PFSK-1 (cell line): ENCODE results near the gene MRPL1.

Experiments
- FOXP2 ChIP-seq: optimal IDR thresholded peaks from 2 replicates; pipeline ENCODE3; 2011; ENCODE audit warnings: borderline replicate concordance, control low read depth, inconsistent platforms; ENCODE audit not compliant: insufficient read depth; ENCODE audit errors: extremely low read length, extremely low read depth
- POLR2AphosphoS5 ChIP-seq: IDR thresholded peaks from 2 replicates; pipeline ENCODE4 v1.6.1; 2012; ENCODE audit warnings: low read depth, mild to moderate bottlenecking, control low read depth, low read length, moderate library complexity
- TAF1 ChIP-seq: IDR thresholded peaks from 2 replicates; pipeline ENCODE4 v1.6.1; 2012; ENCODE audit warnings: low read length, control low read depth, borderline replicate concordance; ENCODE audit not compliant: insufficient read depth

GRCh38 chr4:77996076-77996475, 133.4 kb downstream of the MRPL1 start:
- TF ChIP-seq POLR2AphosphoS5 (no peak), FOXP2 (no peak), TAF1 (no peak)
